ENCODE measurements around the gene SMIM17. TPM values are rescaled to one million over a fixed set of nuclear protein-coding genes. Genes with fewer than 3 reads are reported as not detected.

The SMIM17 gene
- total RNA-seq (2014; rRNA removed): 0.11 and 0.13 TPM in 2 replicates
- polyA plus RNA-seq (2012): 0.05 TPM

GRCh38 chr19:56642711-56643459 lies at the start of gene SMIM17:
Gene SMIM17 (plus strand): TSS chr19:56643159. CDS start chr19:56645668, 2,509 bp downstream.
- no peak for DNase-seq (ENCODE audit: low read depth)

- DNase-seq (ENCODE audit: low read depth): no peak
Measured at GRCh38 chr19:56594446-56594782, 48.5 kb upstream of the SMIM17 start.

GRCh38 chr19:56594783-56595547 lies 48.0 kb upstream of the SMIM17 start, which contains the start of gene ZNF71:
Gene ZNF71 (plus strand): TSS chr19:56595302. CDS start chr19:56601559, 6,257 bp downstream.
- DNase-seq (ENCODE audit: low read depth): peak; percentile 82

GRCh38 chr19:56595548-56595899 lies 47.4 kb upstream of the SMIM17 start:
- DNase-seq (ENCODE audit: low read depth): peak; percentile 25

GRCh38 chr19:56596676-56597075 lies 46.3 kb upstream of the SMIM17 start:
- DNase-seq (ENCODE audit: low read depth): no peak

- peak; percentile 9 for DNase-seq (ENCODE audit: low read depth)
Measured at GRCh38 chr19:56597696-56598095, 45.3 kb upstream of the SMIM17 start.

- peak; percentile 46 for DNase-seq (ENCODE audit: low read depth)
Measured at GRCh38 chr19:56601375-56601774, 41.6 kb upstream of the SMIM17 start.

GRCh38 chr19:56603829-56604228 lies 39.1 kb upstream of the SMIM17 start:
- DNase-seq (ENCODE audit: low read depth): no peak

- DNase-seq (ENCODE audit: low read depth): no peak
Measured at GRCh38 chr19:56608274-56608964, 34.5 kb upstream of the SMIM17 start.

GRCh38 chr19:56611288-56611687 lies 31.7 kb upstream of the SMIM17 start:
- DNase-seq (ENCODE audit: low read depth): no peak

GRCh38 chr19:56612737-56613136 lies 30.2 kb upstream of the SMIM17 start:
- DNase-seq (ENCODE audit: low read depth): no peak

GRCh38 chr19:56613639-56614038 lies 29.3 kb upstream of the SMIM17 start:
- DNase-seq (ENCODE audit: low read depth): no peak

- peak; percentile 56 for DNase-seq (ENCODE audit: low read depth)
Measured at GRCh38 chr19:56617531-56617930, 25.4 kb upstream of the SMIM17 start.

GRCh38 chr19:56619121-56619520 lies 23.8 kb upstream of the SMIM17 start:
- no peak for DNase-seq (ENCODE audit: low read depth)

- DNase-seq (ENCODE audit: low read depth): no peak
Measured at GRCh38 chr19:56622374-56622773, 20.6 kb upstream of the SMIM17 start.

- no peak for DNase-seq (ENCODE audit: low read depth)
Measured at GRCh38 chr19:56623006-56623405, 20.0 kb upstream of the SMIM17 start.

- DNase-seq (ENCODE audit: low read depth): no peak
Measured at GRCh38 chr19:56625708-56626107, 17.3 kb upstream of the SMIM17 start.

GRCh38 chr19:56633021-56633420 lies 9.9 kb upstream of the SMIM17 start:
- DNase-seq (ENCODE audit: low read depth): no peak

GRCh38 chr19:56637976-56638555 lies 4.9 kb upstream of the SMIM17 start:
- peak; percentile 58 for DNase-seq (ENCODE audit: low read depth)

GRCh38 chr19:56639217-56639616 lies 3.7 kb upstream of the SMIM17 start:
- DNase-seq (ENCODE audit: low read depth): peak; percentile 8

GRCh38 chr19:56643460-56643955 lies 549 bp downstream of the SMIM17 start:
- DNase-seq (ENCODE audit: low read depth): no peak

GRCh38 chr19:56654151-56654550 lies 11.2 kb downstream of the SMIM17 start:
- DNase-seq (ENCODE audit: low read depth): no peak
